K562 (cell line): Measurements from ENCODE around the gene SNX9. TPM values are rescaled to one million over a fixed set of nuclear protein-coding genes. Genes with fewer than 3 reads are reported as not detected.

ENCODE experiments used
- CBFA2T3 ChIP-seq: fragments of 450-650 bp; IDR thresholded peaks from 2 replicates; pipeline ENCODE4 v1.6.1; 2017
- JUND ChIP-seq, 2 experiments: IDR thresholded peaks; 2 replicates in 1 of 2; 3 replicates in 1 of 2; pipeline ENCODE4 v1.6.1; 2011; ENCODE audit warnings: borderline replicate concordance in 2 of 2, low read depth in 2 of 2, low read length in 2 of 2, improper control_type of control experiment in 1 of 2, missing biosample characterization in 1 of 2, missing genetic modification characterization in 1 of 2, missing genetic modification reagents in 1 of 2
- MEIS2 ChIP-seq: fragments of 450-650 bp; IDR thresholded peaks from 2 replicates; pipeline ENCODE4 v1.6.1; 2014; ENCODE audit warnings: mild to moderate bottlenecking; ENCODE audit not compliant: partially characterized antibody
- PML ChIP-seq: IDR thresholded peaks from 2 replicates; pipeline ENCODE4 v1.6.1; 2012; ENCODE audit warnings: low read length, inconsistent platforms
- SAFB2 ChIP-seq: fragments of 200-400 bp; formaldehyde crosslinking; IDR thresholded peaks from 2 replicates; pipeline ENCODE4 v1.6.1; 2018; ENCODE audit warnings: borderline replicate concordance, low read length, low read depth, moderate library complexity; ENCODE audit not compliant: severe bottlenecking
- SIRT6 ChIP-seq: IDR thresholded peaks from one replicate; pipeline ENCODE4 v1.6.1; 2012; ENCODE audit warnings: low read depth, mild to moderate bottlenecking, control low read depth, inconsistent platforms, low read length, moderate library complexity
- SMARCA4 ChIP-seq: fragments of 450-650 bp; IDR thresholded peaks from 2 replicates; pipeline ENCODE4 v1.6.1; 2016
- TCFL5 ChIP-seq: fragments of 250-450 bp; sonication (Bioruptor Pico); conservative IDR thresholded peaks from 2 replicates; pipeline ENCODE4 v1.6.1; 2021; ENCODE audit warnings: mild to moderate bottlenecking, moderate library complexity, matching md5 sums
- ZNF699 ChIP-seq: fragments of 250-450 bp; sonication (Bioruptor Pico); IDR thresholded peaks from 2 replicates; pipeline ENCODE4 v1.8.0; 2021; ENCODE audit warnings: mild to moderate bottlenecking, moderate library complexity; ENCODE audit not compliant: insufficient replicate concordance
- polyA plus RNA-seq, 8 experiments: library from polyadenylated mRNA; depleted of rRNA in 4 of 8; stranded (reverse) in 5 of 8; unstranded in 3 of 8; fragments of >200 nt; fragmentation: Nextera tagmentation in 2 of 8; fragmentation: Illumina TruSeq in 1 of 8; extraction: Ambion mirVana in 2 of 8; extraction: Trizol in 1 of 8; gene quantifications; 2 replicates each; pipeline versions ENCODE4 v1.2.1 to v1.2.3, GENCODE V29; 2011 to 2014; ENCODE audit warnings: inconsistent platforms in 1 of 8, missing spikeins in 1 of 8
- total RNA-seq, 7 experiments: library from RNA; depleted of rRNA in 6 of 7; stranded (reverse); fragments of >200 nt in 6 of 7; fragmentation: Illumina TruSeq in 2 of 7; extraction: Trizol in 2 of 7; gene quantifications; 2 replicates each; pipeline versions ENCODE4 v1.2.1 to v1.2.3, GENCODE V29; 2011 to 2021; ENCODE audit warnings: low replicate concordance in 1 of 7
- TF ChIP-seq, protein P1 (sequence below): fragments of 200-600 bp; sonication (generic); IDR thresholded peaks from one replicate; pipeline ENCODE4 v1.6.1; 2012; ENCODE audit warnings: mild to moderate bottlenecking, low read depth, low read length, inconsistent platforms
- TF ChIP-seq, protein P2 (sequence below), 2 experiments: fragments of 450-650 bp in 1 of 2; sonication (generic) in 1 of 2; formaldehyde crosslinking in 1 of 2; IDR thresholded peaks in 1 of 2; conservative IDR thresholded peaks in 1 of 2; 2 replicates each; pipeline versions ENCODE4 v1.6.1 to v1.8.1; 2016 to 2023; ENCODE audit warnings: mild to moderate bottlenecking in 2 of 2, moderate library complexity in 2 of 2, inconsistent platforms in 1 of 2, missing genetic modification reagents in 1 of 2
- TF ChIP-seq, protein P3 (sequence below): fragments of 450-650 bp; IDR thresholded peaks from 2 replicates; pipeline ENCODE4 v1.6.1; 2014; ENCODE audit warnings: low read depth, mild to moderate bottlenecking, moderate library complexity, borderline replicate concordance
- TF ChIP-seq, protein P4 (sequence below): sonication (generic); IDR thresholded peaks from 2 replicates; pipeline ENCODE4 v1.6.1; 2016

Gene SNX9
- total and polyA plus RNA-seq, 9 of the 15 experiments (the other 6 are each of a cell fraction or from before 2014, with no cell fraction given) = 6.0 to 81.7 (median 57.1) TPM

DNA sequence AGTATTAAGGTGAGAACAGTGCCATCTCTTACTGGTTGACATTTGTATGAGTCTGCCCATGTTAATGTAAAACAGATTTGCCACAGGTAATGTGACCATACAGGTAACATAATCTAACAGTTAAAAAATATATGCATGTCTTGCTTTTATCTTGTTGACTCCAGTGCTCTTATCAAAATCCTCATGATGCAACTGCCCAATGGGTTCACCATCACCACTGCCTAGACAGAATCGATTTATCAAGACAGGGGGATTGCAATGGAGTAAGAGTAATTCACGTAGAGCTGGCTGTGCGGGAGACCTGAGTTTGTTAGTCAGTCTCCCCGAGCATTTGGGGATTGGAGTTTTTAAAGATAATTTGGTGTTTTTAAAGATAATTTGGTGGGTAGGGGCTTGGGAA, 19.2 kb downstream of the SNX9 start (continued):
- peak; percentile 64 for TF ChIP-seq CBFA2T3
- no peak for TF ChIP-seq PML
- TF ChIP-seq JUND (IDR thresholded peaks at IDR 0.05; ENCODE audit: borderline replicate concordance, low read depth, low read length) = peak; percentile 27; the same call in 1 of the 2 replicates
- TF ChIP-seq JUND (tag; IDR thresholded peaks at IDR 0.05; ENCODE audit: borderline replicate concordance, low read depth, low read length) = no peak
- no peak for TF ChIP-seq TCFL5 (CRISPR knock-in tag)
- TF ChIP-seq MEIS2 = peak; percentile 49
- no peak for TF ChIP-seq ZNF699 (CRISPR knock-in tag)
- TF ChIP-seq, protein P1, sequence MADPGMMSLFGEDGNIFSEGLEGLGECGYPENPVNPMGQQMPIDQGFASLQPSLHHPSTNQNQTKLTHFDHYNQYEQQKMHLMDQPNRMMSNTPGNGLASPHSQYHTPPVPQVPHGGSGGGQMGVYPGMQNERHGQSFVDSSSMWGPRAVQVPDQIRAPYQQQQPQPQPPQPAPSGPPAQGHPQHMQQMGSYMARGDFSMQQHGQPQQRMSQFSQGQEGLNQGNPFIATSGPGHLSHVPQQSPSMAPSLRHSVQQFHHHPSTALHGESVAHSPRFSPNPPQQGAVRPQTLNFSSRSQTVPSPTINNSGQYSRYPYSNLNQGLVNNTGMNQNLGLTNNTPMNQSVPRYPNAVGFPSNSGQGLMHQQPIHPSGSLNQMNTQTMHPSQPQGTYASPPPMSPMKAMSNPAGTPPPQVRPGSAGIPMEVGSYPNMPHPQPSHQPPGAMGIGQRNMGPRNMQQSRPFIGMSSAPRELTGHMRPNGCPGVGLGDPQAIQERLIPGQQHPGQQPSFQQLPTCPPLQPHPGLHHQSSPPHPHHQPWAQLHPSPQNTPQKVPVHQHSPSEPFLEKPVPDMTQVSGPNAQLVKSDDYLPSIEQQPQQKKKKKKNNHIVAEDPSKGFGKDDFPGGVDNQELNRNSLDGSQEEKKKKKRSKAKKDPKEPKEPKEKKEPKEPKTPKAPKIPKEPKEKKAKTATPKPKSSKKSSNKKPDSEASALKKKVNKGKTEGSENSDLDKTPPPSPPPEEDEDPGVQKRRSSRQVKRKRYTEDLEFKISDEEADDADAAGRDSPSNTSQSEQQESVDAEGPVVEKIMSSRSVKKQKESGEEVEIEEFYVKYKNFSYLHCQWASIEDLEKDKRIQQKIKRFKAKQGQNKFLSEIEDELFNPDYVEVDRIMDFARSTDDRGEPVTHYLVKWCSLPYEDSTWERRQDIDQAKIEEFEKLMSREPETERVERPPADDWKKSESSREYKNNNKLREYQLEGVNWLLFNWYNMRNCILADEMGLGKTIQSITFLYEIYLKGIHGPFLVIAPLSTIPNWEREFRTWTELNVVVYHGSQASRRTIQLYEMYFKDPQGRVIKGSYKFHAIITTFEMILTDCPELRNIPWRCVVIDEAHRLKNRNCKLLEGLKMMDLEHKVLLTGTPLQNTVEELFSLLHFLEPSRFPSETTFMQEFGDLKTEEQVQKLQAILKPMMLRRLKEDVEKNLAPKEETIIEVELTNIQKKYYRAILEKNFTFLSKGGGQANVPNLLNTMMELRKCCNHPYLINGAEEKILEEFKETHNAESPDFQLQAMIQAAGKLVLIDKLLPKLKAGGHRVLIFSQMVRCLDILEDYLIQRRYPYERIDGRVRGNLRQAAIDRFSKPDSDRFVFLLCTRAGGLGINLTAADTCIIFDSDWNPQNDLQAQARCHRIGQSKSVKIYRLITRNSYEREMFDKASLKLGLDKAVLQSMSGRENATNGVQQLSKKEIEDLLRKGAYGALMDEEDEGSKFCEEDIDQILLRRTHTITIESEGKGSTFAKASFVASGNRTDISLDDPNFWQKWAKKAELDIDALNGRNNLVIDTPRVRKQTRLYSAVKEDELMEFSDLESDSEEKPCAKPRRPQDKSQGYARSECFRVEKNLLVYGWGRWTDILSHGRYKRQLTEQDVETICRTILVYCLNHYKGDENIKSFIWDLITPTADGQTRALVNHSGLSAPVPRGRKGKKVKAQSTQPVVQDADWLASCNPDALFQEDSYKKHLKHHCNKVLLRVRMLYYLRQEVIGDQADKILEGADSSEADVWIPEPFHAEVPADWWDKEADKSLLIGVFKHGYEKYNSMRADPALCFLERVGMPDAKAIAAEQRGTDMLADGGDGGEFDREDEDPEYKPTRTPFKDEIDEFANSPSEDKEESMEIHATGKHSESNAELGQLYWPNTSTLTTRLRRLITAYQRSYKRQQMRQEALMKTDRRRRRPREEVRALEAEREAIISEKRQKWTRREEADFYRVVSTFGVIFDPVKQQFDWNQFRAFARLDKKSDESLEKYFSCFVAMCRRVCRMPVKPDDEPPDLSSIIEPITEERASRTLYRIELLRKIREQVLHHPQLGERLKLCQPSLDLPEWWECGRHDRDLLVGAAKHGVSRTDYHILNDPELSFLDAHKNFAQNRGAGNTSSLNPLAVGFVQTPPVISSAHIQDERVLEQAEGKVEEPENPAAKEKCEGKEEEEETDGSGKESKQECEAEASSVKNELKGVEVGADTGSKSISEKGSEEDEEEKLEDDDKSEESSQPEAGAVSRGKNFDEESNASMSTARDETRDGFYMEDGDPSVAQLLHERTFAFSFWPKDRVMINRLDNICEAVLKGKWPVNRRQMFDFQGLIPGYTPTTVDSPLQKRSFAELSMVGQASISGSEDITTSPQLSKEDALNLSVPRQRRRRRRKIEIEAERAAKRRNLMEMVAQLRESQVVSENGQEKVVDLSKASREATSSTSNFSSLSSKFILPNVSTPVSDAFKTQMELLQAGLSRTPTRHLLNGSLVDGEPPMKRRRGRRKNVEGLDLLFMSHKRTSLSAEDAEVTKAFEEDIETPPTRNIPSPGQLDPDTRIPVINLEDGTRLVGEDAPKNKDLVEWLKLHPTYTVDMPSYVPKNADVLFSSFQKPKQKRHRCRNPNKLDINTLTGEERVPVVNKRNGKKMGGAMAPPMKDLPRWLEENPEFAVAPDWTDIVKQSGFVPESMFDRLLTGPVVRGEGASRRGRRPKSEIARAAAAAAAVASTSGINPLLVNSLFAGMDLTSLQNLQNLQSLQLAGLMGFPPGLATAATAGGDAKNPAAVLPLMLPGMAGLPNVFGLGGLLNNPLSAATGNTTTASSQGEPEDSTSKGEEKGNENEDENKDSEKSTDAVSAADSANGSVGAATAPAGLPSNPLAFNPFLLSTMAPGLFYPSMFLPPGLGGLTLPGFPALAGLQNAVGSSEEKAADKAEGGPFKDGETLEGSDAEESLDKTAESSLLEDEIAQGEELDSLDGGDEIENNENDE = no peak
- TF ChIP-seq SMARCA4 = peak; percentile 22; the same call in 1 of the 2 replicates
- TF ChIP-seq, protein P2, sequence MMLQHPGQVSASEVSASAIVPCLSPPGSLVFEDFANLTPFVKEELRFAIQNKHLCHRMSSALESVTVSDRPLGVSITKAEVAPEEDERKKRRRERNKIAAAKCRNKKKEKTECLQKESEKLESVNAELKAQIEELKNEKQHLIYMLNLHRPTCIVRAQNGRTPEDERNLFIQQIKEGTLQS (IDR thresholded peaks at IDR 0.05) = peak; percentile 74
- TF ChIP-seq, protein P2 (CRISPR knock-in tag; conservative IDR thresholded peaks at IDR 0.05) = no peak; the same call in 1 of the 2 replicates
- TF ChIP-seq, protein P3, sequence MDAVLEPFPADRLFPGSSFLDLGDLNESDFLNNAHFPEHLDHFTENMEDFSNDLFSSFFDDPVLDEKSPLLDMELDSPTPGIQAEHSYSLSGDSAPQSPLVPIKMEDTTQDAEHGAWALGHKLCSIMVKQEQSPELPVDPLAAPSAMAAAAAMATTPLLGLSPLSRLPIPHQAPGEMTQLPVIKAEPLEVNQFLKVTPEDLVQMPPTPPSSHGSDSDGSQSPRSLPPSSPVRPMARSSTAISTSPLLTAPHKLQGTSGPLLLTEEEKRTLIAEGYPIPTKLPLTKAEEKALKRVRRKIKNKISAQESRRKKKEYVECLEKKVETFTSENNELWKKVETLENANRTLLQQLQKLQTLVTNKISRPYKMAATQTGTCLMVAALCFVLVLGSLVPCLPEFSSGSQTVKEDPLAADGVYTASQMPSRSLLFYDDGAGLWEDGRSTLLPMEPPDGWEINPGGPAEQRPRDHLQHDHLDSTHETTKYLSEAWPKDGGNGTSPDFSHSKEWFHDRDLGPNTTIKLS = no peak
- no peak for TF ChIP-seq SIRT6
- TF ChIP-seq, protein P4, sequence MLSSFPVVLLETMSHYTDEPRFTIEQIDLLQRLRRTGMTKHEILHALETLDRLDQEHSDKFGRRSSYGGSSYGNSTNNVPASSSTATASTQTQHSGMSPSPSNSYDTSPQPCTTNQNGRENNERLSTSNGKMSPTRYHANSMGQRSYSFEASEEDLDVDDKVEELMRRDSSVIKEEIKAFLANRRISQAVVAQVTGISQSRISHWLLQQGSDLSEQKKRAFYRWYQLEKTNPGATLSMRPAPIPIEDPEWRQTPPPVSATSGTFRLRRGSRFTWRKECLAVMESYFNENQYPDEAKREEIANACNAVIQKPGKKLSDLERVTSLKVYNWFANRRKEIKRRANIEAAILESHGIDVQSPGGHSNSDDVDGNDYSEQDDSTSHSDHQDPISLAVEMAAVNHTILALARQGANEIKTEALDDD = no peak
- TF ChIP-seq SAFB2 = no peak
